Measurements from ENCODE around the gene HSF4.

The HSF4 gene

DNA sequence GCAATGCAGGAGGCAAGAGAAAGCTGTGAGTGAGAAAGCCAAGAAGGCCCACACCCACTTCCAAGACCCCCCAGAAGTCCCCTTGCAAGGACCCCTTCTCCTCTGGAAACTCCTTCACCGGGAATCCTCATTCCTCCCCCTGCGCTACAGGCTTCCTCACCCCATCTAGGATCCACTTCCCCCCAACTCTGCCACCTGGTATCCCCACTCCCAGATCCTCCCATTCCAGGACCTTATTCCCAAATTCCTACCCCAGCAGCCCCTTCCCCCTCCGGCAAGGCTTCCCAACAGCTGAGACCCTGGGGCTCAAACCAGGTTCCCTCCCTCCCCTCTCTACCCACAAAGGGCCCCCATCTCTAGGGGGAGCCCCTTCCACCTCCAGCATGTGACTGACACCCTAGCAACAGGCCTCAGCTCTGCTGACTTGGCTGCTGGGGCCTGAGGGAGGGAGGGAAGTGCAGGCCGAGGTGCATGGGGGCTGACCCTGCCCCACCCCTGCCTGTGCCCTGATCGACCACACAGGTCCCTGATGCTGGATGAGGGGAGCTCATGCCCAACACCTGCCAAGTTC lies 2.1 kb downstream of the HSF4 start:
- DNase-seq (ENCODE audit: low spot score): no peak

DNA sequence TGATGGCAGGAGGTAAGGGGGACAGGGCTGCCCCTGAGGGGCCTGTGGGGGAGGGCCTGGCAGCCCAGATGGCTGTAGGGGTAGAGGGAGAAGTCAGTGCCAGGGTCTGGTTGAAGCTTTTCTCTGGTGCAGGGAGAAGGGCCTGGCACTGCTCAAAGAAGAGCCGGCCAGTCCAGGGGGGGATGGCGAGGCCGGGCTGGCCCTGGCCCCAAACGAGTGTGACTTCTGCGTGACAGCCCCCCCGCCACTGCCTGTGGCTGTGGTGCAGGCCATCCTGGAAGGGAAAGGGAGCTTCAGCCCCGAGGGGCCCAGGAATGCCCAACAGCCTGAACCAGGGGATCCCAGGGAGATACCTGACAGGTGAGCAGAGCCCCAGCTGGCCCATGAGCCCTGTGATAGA lies 3.0 kb downstream of the HSF4 start:
- no peak for DNase-seq (ENCODE audit: low spot score)

DNA sequence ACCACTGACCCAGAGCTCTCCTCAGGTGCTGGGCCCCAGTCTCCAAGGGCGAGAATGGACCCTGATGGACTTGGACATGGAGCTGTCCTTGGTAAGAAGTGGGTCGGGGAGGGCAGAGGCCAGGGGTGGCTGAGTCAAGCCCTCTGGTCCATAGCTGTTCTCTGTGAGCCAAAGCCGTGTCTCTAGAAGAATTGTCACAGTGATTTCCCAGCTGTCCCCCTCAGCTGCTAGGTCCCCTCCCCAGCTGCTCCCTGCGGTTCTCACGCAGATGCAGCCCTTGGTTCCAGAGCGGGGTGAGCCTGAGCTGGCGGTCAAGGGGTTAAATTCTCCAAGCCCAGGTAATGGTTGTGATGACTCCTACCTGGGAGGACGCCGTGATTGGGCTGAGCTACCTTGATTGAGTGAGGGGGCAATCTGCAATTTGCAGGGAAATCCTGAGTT lies 4.5 kb downstream of the HSF4 start:
- no peak for DNase-seq (ENCODE audit: low spot score)

DNA sequence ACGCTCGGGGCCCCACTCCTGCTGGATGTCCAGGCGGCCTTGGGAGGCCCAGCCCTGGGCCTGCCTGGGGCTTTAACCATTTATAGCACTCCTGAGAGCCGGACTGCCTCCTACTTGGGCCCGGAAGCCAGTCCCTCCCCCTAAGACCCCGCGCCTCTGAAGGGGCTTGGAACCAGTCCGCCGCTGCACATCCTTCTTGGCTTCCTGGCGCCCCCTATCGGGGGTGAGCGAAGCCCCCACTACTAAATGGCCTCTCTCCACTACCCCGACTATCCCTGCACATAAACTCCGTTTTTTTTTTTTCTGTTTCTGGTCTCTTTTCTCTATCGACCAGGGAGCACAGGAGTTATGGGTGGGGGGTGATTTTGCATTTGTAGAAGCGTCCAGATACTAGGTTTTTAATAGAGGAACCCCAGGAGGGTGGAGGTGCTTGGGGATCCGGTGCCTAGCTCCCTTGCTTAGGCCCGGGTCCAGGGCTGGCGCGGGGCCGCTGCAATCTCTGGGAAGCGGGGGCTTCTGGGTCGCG lies 5.2 kb downstream of the HSF4 start:
- peak; percentile 44 for DNase-seq (ENCODE audit: low spot score)

DNA sequence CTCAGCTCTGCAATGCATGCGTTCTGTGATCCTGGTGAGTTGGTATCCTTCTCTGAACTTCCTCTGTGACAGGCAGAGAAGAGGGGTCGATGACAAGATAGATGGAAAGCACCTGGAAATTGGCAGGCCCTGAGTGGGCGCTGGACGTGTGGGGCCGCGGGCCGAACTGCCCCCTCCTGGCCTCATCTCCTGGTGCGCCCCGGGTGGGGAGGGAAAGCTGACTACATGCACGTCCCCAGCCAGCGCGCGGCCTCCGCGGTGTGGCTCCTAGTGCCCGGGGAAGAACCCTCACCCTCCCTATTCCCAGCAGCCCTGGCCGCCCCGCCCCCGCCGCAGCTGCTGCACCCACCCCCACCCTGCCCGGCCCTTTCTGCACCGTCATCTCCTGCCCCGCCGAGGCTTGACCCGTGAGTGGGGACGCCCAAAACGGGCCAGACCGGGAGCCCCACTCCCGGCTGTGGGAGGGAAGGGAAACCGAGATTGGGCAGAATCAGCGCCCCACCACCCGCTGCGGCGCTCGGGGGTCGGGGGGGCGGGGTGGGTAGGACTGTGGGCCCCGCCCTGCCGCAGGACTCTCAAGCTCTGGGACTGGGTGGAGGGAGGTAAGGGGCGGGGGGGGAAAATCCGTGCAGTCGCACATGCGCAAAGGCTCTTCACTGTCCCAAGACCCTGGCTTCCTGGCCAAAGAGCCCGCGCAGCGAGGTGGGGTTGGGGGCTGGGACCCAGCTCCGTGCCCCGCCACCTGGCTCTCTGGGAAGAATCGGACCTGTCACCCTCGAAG lies 5.8 kb downstream of the HSF4 start, which contains the start of gene NOL3:
Gene NOL3 (plus strand): TSS at position 371 of the 781 bp plus-strand sequence.
- peak; percentile 55 for DNase-seq (ENCODE audit: low spot score)

DNA sequence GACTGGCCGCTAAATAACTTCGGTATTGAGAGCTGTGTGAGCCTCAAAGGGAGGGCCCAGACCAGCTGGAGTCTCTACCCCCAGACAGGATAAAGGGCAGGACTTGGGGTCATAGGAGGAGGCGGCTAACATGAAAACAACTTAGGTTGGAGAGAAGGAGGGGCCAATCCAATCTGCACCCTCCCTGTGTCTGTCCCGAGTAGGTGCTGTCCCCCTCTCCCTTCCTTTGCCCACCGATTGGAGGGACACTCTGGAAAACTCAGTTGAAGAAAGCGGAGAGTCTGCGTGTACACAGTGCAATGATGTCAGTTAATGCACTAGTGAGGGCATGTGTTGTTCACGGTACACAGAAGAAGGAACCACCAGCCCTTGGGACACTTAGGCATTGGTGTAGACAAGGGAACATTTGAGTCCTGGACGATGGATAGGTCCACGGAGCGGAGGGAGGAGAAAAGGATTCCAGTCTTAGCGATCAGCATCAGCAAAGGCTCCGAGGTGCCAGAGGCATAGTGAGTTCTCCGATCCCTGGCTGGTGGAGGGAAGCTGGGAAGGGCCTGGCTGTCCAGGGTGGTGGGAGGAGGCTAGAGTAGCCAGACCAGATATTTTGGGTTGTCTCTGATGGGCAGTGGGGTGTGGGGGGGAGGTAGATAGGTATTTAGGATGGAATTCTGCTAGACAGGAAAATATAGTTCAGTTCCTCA lies 6.6 kb downstream of the HSF4 start:
- DNase-seq (ENCODE audit: low spot score): no peak

DNA sequence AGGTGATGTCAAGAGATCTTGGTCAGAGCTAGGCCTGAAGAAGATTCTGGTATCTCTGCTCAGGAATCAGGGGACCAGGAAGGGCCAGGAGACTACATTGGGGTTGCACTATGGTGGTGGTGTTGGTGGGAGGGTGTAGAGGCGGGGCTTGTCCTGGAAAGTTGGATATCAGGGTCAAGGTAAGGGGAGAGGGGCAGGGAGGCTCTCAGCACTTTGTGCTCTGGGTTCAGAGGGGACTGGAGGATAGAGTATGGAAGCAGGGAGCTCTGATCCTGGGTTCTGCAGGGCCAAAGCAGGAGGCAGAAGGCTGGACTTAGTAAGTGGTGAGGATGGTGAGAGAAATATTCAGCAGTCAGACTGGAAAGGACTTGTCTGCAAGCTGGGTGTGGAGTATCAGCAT lies 8.8 kb downstream of the HSF4 start:
- no peak for DNase-seq (ENCODE audit: low spot score)

DNA sequence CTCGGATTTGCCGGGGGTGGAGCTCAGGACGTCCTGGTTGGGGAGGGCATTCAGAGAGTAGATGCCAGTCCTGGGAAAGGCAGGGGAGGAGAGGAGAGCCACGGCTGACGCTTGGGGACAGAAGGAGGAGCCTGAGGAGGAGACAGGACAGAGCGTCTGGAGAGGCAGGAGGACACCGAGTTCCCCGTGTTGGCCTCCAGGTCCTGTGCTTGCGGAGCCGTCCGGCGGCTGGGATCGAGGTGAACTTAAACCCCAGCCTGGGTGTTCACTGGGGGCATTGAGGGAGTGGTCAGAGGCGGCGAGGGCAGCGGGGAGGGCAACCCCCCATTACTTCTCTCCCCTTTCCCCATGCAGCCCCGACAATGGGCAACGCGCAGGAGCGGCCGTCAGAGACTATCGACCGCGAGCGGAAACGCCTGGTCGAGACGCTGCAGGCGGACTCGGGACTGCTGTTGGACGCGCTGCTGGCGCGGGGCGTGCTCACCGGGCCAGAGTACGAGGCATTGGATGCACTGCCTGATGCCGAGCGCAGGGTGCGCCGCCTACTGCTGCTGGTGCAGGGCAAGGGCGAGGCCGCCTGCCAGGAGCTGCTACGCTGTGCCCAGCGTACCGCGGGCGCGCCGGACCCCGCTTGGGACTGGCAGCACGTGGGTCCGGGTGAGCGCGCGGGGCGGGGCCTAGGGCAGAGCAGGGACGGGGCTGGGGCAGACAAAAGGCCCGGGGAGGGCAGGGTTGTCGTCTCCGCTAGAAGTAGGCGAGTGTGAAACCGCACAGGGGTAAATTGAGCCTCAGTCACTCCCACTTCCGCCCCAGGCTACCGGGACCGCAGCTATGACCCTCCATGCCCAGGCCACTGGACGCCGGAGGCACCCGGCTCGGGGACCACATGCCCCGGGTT lies 9.5 kb downstream of the HSF4 start:
- peak; percentile 67 for DNase-seq (ENCODE audit: low spot score)

DNA sequence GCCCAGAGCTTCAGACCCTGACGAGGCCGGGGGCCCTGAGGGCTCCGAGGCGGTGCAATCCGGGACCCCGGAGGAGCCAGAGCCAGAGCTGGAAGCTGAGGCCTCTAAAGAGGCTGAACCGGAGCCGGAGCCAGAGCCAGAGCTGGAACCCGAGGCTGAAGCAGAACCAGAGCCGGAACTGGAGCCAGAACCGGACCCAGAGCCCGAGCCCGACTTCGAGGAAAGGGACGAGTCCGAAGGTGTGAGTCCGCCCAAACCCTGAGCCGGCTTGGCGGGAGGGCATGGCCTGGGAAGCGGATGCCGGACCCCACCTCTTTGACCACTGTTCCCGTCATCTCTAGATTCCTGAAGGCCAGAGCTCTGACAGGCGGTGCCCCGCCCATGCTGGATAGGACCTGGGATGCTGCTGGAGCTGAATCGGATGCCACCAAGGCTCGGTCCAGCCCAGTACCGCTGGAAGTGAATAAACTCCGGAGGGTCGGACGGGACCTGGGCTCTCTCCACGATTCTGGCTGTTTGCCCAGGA lies 10.2 kb downstream of the HSF4 start:
- DNase-seq (ENCODE audit: low spot score): no peak

DNA sequence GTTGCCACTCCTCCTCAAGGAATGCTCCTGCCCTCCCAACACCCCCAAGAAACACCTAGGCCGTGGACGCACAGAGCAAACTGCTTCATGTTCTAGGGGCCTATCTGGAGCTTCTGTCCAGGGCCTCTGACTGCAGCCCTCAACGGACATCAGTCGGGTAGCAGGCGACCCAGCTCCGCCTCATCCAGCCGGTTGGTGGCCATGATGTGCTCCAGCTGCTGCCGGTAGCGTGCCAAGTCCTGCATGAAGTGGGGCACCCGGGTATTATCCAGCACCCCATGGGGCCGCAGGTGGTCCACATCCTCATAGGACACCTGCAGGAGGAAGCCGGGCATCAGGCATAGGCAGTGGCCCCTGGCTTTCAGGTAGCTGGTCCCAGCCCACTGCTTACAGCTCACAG lies 12.1 kb downstream of the HSF4 start:
- no peak for DNase-seq (ENCODE audit: low spot score)

DNA sequence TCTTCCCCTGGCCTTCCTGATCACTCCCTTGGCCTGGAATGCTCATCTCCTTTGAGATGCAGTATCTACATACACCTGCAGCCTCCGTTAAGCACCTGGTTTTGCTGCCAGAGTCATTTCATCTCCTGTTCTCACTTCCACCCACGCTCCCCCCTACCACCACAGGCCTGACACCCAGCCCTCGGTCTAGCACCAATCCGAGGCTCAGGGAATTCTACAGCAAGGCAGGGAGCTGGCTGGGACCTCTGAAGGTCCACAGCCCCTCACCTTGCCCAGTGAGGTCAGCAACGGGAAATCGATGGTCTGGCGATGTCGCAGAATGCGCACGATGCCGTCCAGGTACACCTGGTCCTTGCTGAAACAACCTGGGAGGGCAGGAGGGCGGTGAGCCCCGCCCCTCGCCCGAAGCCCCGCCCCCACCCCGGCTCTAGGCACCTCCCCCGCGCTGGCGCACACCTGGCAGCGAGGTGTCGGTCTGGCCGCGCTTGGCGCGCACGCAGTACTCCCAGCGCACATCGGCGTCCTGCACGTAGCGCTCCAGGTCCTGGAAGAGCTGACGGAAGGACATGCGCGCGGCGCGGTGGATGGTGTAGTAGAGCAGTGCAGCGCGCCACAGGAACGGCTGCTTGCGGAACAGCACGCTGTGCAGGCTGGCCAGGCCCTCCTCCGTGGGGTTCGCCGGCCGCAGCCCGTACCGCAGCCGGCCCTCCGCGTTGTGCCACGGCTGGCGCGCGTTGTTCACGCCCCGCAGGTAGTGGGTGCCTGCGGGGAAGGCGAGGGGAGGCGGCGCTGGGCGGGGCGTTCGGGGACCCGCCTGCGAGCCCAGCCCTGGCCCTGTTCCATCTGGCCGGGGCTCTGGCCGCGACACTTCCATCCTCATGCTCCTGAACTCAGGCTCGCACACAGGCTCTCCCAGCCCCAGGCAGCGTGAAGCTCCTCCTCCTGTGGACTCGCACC lies 13.5 kb downstream of the HSF4 start:
- no peak for DNase-seq (ENCODE audit: low spot score)

DNA sequence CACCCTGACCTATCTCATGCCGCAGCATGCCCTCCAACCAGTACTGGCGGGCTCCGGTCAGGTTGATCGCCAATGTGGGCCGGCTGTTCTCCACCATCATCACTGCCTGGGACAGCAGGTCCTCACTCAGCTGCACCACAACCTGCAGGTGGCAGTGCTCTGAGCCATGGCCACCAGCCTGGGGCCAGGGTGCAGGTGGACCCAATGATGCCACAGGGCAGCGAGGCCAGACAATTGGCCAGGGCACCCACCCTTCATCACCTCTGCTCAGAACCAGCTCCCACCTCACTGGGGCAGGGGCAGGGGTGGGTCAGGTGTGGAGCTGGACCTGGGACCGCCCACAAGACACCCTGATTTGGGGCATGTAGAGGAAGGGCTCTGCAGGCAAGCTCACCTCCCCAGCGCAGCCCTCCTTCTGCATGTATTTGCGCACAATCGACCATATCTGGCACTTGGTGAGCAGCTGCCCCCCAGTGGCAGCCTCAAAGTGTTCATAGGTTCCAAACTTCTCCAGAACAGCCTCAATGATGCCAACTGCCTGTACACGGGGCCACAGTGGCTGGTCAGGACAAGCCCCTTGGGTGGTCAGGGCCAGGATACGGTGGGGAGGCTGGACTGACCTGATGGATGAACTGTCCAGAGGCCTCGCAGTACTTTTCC lies 15.0 kb downstream of the HSF4 start:
- DNase-seq (ENCODE audit: low spot score): no peak

DNA sequence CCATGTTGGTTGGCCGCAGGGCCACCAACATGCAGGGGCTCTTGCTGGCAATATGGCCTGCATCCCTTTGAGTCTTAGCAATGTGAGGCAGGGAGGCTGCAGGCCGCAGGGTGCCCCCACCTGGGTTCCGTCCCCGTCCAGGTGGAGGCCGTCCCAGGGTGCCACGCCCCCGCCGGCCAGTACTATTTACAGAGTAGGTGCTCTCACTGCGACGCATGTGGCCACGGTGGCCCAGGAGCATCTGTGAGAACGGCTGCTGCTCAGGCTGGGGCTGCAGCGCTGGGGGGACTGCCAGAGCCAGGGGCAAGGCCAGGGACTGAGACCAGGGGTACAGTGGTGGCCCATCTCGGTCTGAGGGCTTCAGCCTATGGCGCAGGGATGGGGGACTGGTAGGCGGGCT lies 15.6 kb downstream of the HSF4 start:
- DNase-seq (ENCODE audit: low spot score): no peak

DNA sequence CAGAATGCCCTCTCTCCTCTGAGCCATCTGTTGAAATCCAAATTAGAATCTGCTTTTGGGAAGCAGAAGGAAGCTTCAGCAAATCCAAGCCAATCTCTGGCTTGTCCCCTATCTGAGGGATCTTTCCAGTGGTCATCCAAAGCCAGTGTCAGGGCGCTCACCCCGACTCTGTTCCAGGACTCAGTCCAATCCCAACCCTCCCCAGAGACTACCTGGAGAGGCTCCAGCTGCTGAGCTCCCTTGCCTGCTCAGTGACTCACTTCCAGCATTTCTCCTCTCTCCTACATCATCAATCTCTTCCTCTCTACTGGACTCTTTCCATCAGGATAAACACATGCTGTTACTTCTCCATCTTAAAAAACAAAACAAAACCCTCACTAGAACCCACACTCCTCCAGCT lies 16.8 kb downstream of the HSF4 start:
- no peak for DNase-seq (ENCODE audit: low spot score)

DNA sequence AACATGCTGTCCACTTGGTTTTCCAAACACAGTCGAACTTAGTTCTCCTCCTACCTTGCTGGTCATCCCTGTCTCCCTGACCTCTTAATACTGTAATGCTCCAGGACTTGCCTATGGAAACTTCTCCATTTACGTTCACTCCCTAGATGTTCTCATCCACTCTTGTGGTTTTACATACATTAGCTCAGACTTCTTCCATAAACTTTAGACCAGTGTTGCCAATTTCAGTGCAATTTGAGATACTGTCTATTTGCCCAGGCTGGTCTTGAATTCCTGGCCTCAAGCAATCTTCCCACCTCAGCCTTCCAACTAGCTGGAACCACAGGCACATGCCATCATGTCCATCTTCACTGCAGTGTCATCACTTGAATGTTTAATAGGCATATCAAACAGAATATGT lies 17.7 kb downstream of the HSF4 start:
- no peak for DNase-seq (ENCODE audit: low spot score)

DNA sequence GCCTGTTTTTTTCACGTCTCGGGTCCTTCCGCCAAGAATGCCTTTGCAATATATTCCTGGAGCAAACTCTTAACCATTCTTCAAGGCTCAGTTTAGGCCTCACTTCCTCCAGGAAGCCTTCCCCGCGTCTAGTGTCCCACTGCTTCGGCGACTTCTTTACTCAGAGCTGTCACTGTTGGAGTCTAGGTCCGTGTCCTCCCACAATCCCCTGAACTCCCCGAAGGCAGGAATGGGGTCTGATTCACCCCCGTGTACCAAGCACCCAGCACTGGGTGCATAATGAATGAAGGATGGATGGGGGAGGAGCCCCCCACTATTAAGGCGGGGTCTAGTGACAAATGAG lies 18.7 kb downstream of the HSF4 start:
- no peak for DNase-seq (ENCODE audit: low spot score)

DNA sequence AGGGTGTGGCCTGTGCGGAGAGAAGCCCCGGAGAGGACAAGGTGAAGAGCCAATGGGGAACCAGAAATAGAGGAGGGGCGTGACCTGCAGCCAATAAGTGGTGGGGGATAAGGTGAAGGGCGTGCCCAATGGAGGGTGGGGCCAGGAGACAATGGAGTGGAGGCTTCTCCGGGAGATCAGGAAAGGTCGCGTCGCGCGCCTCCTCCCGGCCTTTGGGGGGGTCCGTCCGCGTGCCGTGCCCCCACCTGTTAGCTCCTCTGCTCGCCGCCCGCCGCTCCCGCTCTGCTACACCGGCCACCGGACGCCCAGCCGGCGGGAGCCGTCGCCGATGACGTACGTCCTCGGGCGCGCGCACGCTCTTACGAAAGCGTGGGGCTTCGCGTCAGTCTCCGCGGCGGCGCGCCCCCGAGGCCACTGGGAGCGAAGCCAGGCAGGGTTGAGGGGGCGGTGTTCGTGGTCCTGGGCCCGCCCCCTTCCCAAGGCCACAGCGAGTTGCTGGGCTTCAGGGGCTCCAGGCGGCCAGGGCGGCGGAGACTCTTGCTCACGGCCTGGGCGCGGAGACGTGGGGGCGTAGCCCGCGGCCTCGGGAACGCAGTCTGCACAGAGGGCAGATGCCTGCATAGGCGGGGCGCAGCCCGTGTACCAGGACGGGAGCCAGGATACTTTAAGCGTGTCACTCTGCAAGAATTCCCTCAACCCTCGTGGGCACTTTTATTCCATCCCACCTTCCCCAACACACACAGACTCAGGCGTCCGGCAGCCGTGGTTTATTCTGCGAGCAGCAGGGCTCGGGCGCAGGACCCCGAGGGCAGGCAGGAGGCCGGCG lies 19.3 kb downstream of the HSF4 start, which contains the start of gene MATCAP1:
Gene MATCAP1 (minus strand): TSS at position 337 of the 826 bp plus-strand sequence. CDS start 3,353 bp downstream, outside the sequence.
- DNase-seq (ENCODE audit: low spot score): peak; percentile 98

DNA sequence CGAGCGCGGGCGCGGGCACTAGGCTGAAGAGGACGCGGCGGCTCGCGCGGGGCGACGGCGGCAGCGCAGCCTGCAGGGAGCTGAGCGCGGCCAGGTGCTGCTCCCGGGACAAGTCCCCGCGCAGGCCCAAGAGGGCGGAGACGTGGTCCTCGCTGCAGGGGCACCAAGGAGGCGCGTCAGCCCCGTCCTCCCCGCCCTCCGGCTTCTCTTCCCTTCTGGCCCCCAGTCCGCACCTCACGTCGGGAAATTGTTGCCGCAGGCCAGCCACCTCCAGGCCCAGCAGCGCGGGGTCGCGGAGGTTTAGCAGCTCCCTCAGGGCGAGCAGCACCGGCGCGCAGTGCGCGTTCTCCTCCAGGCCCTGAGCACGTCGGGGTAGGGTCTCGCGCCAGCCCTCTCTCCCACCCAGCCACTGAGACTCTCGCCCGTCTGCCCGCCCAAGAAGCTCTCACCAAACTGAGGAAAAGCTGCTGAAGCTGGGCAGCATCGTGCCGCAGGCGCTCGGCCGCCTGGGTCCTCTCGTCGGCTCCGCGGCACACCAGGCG lies 20.0 kb downstream of the HSF4 start:
- DNase-seq (ENCODE audit: low spot score): no peak

Data from activated CD4-positive, alpha-beta T cell treated with anti-CD3 and anti-CD28 coated beads, Interleukin-2, Interleukin-4, amounts not matched to agents 100 ng/mL and 50 ng/mL, durations not matched to agents 16 hours and 8 hours (primary cell).